Measurements from ENCODE around the gene ZNF224. TPM values are rescaled to one million over a fixed set of nuclear protein-coding genes. Genes with fewer than 3 reads are reported as not detected.
"Not testable (repeated sequence)": the region's sequence is repeated elsewhere in the genome, so short reads cannot be mapped to it uniquely, and the experiment has no call there.

Gene ZNF224
- total RNA-seq, 2 donors from 2014 or later, result 15.7 to 27.4 TPM

DNA sequence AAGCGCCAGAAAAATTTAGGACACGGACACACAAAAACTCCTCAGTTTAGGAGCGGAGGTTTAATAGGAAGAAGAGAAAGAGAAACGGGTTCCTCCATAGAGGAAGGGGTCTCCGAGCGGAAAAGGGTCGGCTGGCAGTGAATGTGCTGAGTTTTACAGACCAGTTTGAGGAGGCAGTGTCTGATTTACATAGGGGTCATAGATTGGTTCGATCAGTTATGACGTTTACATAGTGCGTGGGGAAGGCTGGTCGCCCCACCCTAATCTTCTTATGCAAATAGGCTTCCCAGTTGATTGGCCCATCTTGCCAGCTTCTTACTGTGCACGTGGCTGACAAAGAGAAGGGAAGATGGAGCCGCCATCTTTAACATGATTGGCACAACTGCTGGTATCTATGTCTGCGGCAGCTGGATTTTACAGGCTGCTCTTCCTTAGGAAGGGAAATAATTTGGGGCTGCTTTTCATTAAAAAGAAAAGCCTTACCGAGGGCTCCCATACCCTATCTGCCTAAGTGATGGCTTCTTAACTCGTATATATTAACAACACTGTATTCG is 17.8 kb downstream of the ZNF224 start:
- no peak overlapping the region for H3K27ac ChIP-seq
- H3K4me1 ChIP-seq (replicated peaks), result no peaks in the 10 kb centered on the region
- peaks cover 0 to 4% of the 10 kb centered on the region in 2 donors for H3K36me3 ChIP-seq
- peak overlapping the region; percentile 72 for H3K4me3 ChIP-seq
- H3K27me3 ChIP-seq (replicated peaks; ENCODE audit: insufficient read depth), result no peaks in the 10 kb centered on the region
- intact Hi-C loops (cut with DNase I), result loop anchor here (2.0 to 5.0 kb wide), 3 partner anchors 55 to 100 kb away; partner anchors contain the start of genes ZNF226 and ZNF227
- DNase-seq (ENCODE audit: low spot score), result no peak
- no peaks in the 10 kb centered on the region for H3K9me3 ChIP-seq
- TF ChIP-seq POLR2A (IDR thresholded peaks at IDR 0.05), result no peak
- TF ChIP-seq POLR2AphosphoS5 (IDR thresholded peaks at IDR 0.05), result no peak
- WGBS, result 13% methylated on average over 17 of the region's 17 CpGs

DNA sequence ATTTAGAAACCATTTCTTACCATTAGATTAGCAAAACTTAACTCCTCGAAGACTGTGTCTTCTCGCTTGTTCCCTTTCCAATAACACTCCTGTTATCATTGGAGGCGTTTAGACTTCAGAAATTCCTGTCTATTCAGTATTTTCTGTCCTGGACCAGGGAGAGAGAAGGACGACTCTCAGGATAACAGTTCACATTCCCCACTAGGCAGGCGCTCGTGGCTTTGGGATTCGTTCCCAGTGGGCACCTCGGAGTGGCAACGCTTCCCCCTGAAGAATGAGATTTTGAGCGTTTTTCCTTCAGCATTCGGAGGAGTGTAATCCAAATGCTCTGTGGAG is 18.6 kb downstream of the ZNF224 start:
- H3K27ac ChIP-seq, result peak overlapping the region; percentile 28 to 41
- intact Hi-C loops (cut with DNase I), result loop anchor here (5.0 kb wide), 2 partner anchors 55 to 100 kb away; partner anchors contain the start of genes ZNF226 and ZNF227

DNA sequence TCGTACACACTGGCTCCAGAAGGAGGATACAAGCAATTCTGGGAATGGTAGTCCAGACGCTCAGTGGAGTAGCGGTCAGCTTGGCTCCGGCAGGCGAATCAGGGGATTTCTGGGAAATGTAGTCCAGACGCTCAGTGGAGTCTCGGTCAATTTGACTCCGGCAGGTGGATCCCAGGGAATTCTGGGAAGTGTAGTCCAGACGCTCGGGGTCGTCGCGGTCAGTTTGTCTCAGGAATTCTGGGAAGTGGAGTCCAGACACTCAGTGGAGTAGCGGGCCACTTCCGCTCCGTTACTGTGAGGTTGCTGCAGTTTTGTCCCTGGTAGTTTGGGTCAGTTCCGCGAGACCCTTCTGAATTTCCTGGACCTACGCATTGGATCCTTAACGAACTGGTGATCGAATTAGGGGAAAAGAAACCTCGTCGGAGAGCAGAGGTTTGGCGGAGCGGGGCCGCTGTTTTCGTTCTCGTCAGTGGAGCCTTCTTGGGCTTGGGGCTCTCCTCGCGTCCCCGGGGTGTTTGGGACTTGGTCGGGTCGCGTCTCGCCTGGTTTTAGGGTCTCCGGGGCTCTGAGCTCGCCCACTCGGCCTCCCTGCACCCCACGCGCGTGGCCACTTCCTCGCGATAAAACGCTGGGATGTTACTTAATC is 19.1 kb downstream of the ZNF224 start, which contains the start of gene ZNF225:
Gene ZNF225 (plus strand): TSS at position 262 of the 646 bp plus-strand sequence. CDS start 2,429 bp downstream, outside the sequence.
- Histone ChIP-seq H3K4me3 (peak within 1 kb of the TSS; percentile 72), H3K27me3 (replicated peaks; ENCODE audit: insufficient read depth) (no peaks in the 10 kb centered on the region), H3K4me1 (replicated peaks) (no peaks in the 10 kb centered on the region), H3K9me3 (no peaks in the 10 kb centered on the region), H3K36me3 (peaks cover 0 to 4% of the 10 kb centered on the region in 2 donors), H3K27ac (peak within 1 kb of the TSS; percentile 65 to 72)
- 1% methylated on average over 42 of the region's 44 CpGs for WGBS
- peak; percentile 99 for DNase-seq (ENCODE audit: low spot score)
- intact Hi-C loops (cut with DNase I), result loop anchor here (5.0 kb wide), 2 partner anchors 54 to 99 kb away; partner anchors contain the start of genes ZNF226 and ZNF227
- TF ChIP-seq POLR2AphosphoS5 (IDR thresholded peaks at IDR 0.05), result peak; percentile 99
- TF ChIP-seq POLR2A (IDR thresholded peaks at IDR 0.05), result no peak
- TF ChIP-seq, protein P1, sequence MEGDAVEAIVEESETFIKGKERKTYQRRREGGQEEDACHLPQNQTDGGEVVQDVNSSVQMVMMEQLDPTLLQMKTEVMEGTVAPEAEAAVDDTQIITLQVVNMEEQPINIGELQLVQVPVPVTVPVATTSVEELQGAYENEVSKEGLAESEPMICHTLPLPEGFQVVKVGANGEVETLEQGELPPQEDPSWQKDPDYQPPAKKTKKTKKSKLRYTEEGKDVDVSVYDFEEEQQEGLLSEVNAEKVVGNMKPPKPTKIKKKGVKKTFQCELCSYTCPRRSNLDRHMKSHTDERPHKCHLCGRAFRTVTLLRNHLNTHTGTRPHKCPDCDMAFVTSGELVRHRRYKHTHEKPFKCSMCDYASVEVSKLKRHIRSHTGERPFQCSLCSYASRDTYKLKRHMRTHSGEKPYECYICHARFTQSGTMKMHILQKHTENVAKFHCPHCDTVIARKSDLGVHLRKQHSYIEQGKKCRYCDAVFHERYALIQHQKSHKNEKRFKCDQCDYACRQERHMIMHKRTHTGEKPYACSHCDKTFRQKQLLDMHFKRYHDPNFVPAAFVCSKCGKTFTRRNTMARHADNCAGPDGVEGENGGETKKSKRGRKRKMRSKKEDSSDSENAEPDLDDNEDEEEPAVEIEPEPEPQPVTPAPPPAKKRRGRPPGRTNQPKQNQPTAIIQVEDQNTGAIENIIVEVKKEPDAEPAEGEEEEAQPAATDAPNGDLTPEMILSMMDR (IDR thresholded peaks at IDR 0.05), result peak in 1 of 4 experiments; percentile 37

More for the DNA sequence above, 18.6 kb downstream of the ZNF224 start:
- no peaks in the 10 kb centered on the region for H3K27me3 ChIP-seq (replicated peaks; ENCODE audit: insufficient read depth)
- H3K36me3 ChIP-seq, result no peaks in the 10 kb centered on the region
- no peak for DNase-seq (ENCODE audit: low spot score)
- under 1% methylated on average over 11 of the region's 11 CpGs for WGBS
- peak overlapping the region; percentile 72 for H3K4me3 ChIP-seq
- TF ChIP-seq, protein P1 (IDR thresholded peaks at IDR 0.05), result no peak
- TF ChIP-seq POLR2AphosphoS5 (IDR thresholded peaks at IDR 0.05) (no peak), POLR2A (IDR thresholded peaks at IDR 0.05) (no peak)
- no peaks in the 10 kb centered on the region for H3K4me1 ChIP-seq (replicated peaks)
- H3K9me3 ChIP-seq, result no peaks in the 10 kb centered on the region

DNA sequence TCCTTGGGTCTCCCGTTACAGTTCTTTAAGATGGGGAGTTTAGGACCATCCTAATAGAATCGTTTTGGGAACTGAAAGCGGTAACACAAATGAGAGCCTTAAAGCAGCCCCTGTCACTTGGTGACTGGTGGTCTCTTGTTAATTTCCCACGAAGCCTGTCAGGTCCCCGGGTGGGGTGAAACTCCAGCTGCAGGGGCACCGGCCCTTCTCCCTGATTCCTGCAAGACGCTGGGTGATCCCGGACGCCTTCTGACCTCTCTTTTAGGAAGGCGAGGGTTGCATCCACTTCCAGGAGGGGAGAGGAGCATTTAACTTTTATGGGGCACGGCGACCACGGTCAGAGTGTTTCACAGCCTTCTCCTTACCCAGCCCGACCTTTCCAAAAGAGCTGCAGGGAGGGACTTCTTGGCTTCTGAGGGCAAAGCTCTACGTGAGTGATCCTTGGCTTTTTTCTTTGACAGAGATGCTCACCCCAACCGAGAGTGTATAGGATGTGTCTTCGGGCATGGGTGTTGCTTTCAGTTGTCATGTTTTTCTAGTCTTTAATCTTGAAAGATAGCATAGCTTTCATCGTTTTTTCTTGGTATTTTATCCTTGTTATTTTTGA is 19.7 kb downstream of the ZNF224 start:
- peak; percentile 4 for DNase-seq (ENCODE audit: low spot score)
- Histone ChIP-seq H3K4me3 (peak overlapping the region; percentile 72), H3K27me3 (replicated peaks; ENCODE audit: insufficient read depth) (no peaks in the 10 kb centered on the region), H3K4me1 (replicated peaks) (no peaks in the 10 kb centered on the region), H3K27ac (peak overlapping the region; percentile 65 to 72), H3K36me3 (peaks cover 0 to 7% of the 10 kb centered on the region in 2 donors), H3K9me3 (no peaks in the 10 kb centered on the region)
- WGBS, result 3% methylated on average over 18 of the region's 18 CpGs
- TF ChIP-seq, protein P1 (IDR thresholded peaks at IDR 0.05), result no peak
- TF ChIP-seq POLR2A (IDR thresholded peaks at IDR 0.05) (no peak), POLR2AphosphoS5 (IDR thresholded peaks at IDR 0.05) (no peak)
- intact Hi-C loops (cut with DNase I), result loop anchor here (5.0 kb wide), 2 partner anchors 53 to 98 kb away; partner anchors contain the start of genes ZNF226 and ZNF227

DNA sequence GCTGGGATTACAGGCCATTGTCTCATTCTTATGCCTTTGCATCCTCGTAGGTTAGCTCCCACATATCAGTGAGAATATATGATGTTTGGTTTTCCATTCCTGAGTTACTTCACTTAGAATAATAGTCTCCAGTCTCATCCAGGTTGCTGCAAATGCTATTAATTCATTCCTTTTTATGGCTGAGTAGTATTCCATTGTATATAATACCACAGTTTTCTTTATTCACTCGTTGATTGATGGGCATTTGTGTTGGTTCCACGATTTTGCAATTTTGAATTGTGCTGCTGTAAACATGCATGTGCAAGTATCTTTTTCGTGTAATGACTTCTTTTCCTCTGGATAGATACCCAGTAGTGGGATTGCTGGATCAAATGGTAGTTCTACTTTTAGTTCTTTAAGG is 27.0 kb downstream of the ZNF224 start:
- H3K27ac ChIP-seq; H3K4me1 ChIP-seq (replicated peaks); H3K9me3 ChIP-seq; intact Hi-C loops (cut with DNase I); DNase-seq (ENCODE audit: low spot score); H3K4me3 ChIP-seq; H3K36me3 ChIP-seq; H3K27me3 ChIP-seq (replicated peaks; ENCODE audit: insufficient read depth): not testable (repeated sequence)
- 97% methylated on average over 4 of the region's 4 CpGs for WGBS
